Measurements from ENCODE around the gene SLC44A4.

GRCh38 chr6:31877651-31878161 lies 1.1 kb downstream of the SLC44A4 start:
- TF ChIP-seq CTCF (IDR thresholded peaks at IDR 0.05): no peak
- TF ChIP-seq POLR2A (IDR thresholded peaks at IDR 0.05): no peak
